BE2C (cell line): Measurements from ENCODE around the gene TXN.

ENCODE experiments used
- DNase-seq: peaks from one replicate; pipeline ENCODE4 v3.0.0-alpha.2; 2020
- H3K27me3 ChIP-seq: fragments of 250-450 bp; sonication (Bioruptor Pico); 2 replicates; pipeline ENCODE4 v1.5.1; 2020; ENCODE audit warnings: mild to moderate bottlenecking
- H3K36me3 ChIP-seq: fragments of 250-450 bp; sonication (Bioruptor Pico); 2 replicates; pipeline ENCODE4 v1.5.1; 2020; ENCODE audit warnings: mild to moderate bottlenecking
- H3K4me1 ChIP-seq: fragments of 250-450 bp; sonication (Bioruptor Pico); 2 replicates; pipeline ENCODE4 v1.5.1; 2020
- H3K4me3 ChIP-seq: 2 replicates; pipeline ENCODE4 v1.5.1; 2011; ENCODE audit warnings: low read depth, low read length
- H3K9me3 ChIP-seq: fragments of 250-450 bp; sonication (Bioruptor Pico); 2 replicates; pipeline ENCODE4 v1.5.1; 2020
- CTCF ChIP-seq: IDR thresholded peaks from 2 replicates; pipeline ENCODE4 v1.5.1; 2012; ENCODE audit warnings: mild to moderate bottlenecking, low read depth, low read length

TXN gene

GRCh38 chr9:110249603-110250002, 6.7 kb downstream of the TXN start:
- H3K4me1 ChIP-seq = no peaks in the 10 kb centered on the region
- no peak overlapping the region for H3K4me3 ChIP-seq
- no peak for TF ChIP-seq CTCF
- DNase-seq = no peak
- H3K27me3 ChIP-seq = no peaks in the 10 kb centered on the region
- H3K36me3 ChIP-seq = peaks cover 46% of the 10 kb centered on the region
- no peaks in the 10 kb centered on the region for H3K9me3 ChIP-seq

- H3K4me3 ChIP-seq = no peak overlapping the region
- no peak for DNase-seq
- peaks cover 53% of the 10 kb centered on the region for H3K36me3 ChIP-seq
- H3K27me3 ChIP-seq = no peaks in the 10 kb centered on the region
- TF ChIP-seq CTCF = no peak
- H3K4me1 ChIP-seq = no peaks in the 10 kb centered on the region
- no peaks in the 10 kb centered on the region for H3K9me3 ChIP-seq
These were observed 7.9 kb downstream of the TXN start for GRCh38 chr9:110248361-110248760.

- Histone ChIP-seq H3K27me3 (no peaks in the 10 kb centered on the region), H3K4me3 (no peak overlapping the region), H3K4me1 (no peaks in the 10 kb centered on the region), H3K36me3 (peaks cover 58% of the 10 kb centered on the region), H3K9me3 (no peaks in the 10 kb centered on the region)
- TF ChIP-seq CTCF = no peak
- DNase-seq = no peak
These were observed 10.1 kb downstream of the TXN start for GRCh38 chr9:110246214-110246613.

- no peak for DNase-seq
- Histone ChIP-seq H3K36me3 (peaks cover 47% of the 10 kb centered on the region), H3K9me3 (no peaks in the 10 kb centered on the region), H3K4me3 (no peak overlapping the region), H3K4me1 (no peaks in the 10 kb centered on the region), H3K27me3 (no peaks in the 10 kb centered on the region)
- TF ChIP-seq CTCF = no peak
These were observed 11.7 kb downstream of the TXN start for GRCh38 chr9:110244616-110245015.

GRCh38 chr9:110241858-110242321, 14.4 kb downstream of the TXN start:
- no peak overlapping the region for H3K4me3 ChIP-seq
- H3K27me3 ChIP-seq = no peaks in the 10 kb centered on the region
- no peaks in the 10 kb centered on the region for H3K9me3 ChIP-seq
- H3K36me3 ChIP-seq = peaks cover 30% of the 10 kb centered on the region
- no peak for TF ChIP-seq CTCF
- DNase-seq = no peak
- H3K4me1 ChIP-seq = no peaks in the 10 kb centered on the region

- Histone ChIP-seq H3K4me1 (no peaks in the 10 kb centered on the region), H3K4me3 (no peak overlapping the region), H3K27me3 (no peaks in the 10 kb centered on the region), H3K9me3 (no peaks in the 10 kb centered on the region; the same call in 1 of the 2 replicates), H3K36me3 (peaks cover 27% of the 10 kb centered on the region)
- TF ChIP-seq CTCF = no peak
- DNase-seq = no peak
These were observed 14.9 kb downstream of the TXN start for GRCh38 chr9:110241260-110241857.
